H1 (cell line): ENCODE measurements around the gene FAM131A. TPM values are rescaled to one million over a fixed set of nuclear protein-coding genes. Genes with fewer than 3 reads are reported as not detected.

Source experiments
- CTCF ChIA-PET: fragments of 300-600 bp; sonication (Branson Sonifier 250); formaldehyde crosslinking; loops from one replicate; lab custom pipeline; 2021; ENCODE audit not compliant: partially characterized antibody; lab: Charles Lee
- POLR2A ChIA-PET: fragments of 300-600 bp; sonication (Branson Sonifier 250); formaldehyde crosslinking; loops from one replicate; lab custom pipeline; 2021; ENCODE audit warnings: inconsistent platforms; ENCODE audit not compliant: partially characterized antibody; lab: Charles Lee
- DNase-seq, 2 experiments: peaks; one replicate each; pipeline versions ENCODE4 v3.0.0 to v3.0.0-alpha.2; 2010 to 2022; ENCODE audit warnings: low spot score in 2 of 2, low read depth in 1 of 2, mixed read lengths in 1 of 2
- FAIRE-seq: peaks from 2 replicates; lab custom pipeline; 2011; peaks lifted over from hg19 to GRCh38; lab: Jason Lieb, UNC
- H2AFZ ChIP-seq: 2 replicates; pipeline ENCODE4 v1.8.1; 2012; ENCODE audit warnings: low read length, inconsistent platforms
- H2AK5ac ChIP-seq: 2 replicates; pipeline ENCODE4 v1.6.1; 2013; ENCODE audit warnings: low read depth, low read length
- H2BK120ac ChIP-seq: replicated peaks from 2 replicates; pipeline ENCODE3; 2013; ENCODE audit warnings: low read depth, low read length, inconsistent platforms
- H2BK12ac ChIP-seq: 2 replicates; pipeline ENCODE4 v1.6.1; 2013; ENCODE audit warnings: low read depth, low read length
- H2BK15ac ChIP-seq: 2 replicates; pipeline ENCODE4 v1.6.1; 2013; ENCODE audit warnings: low read length
- H2BK20ac ChIP-seq: 2 replicates; pipeline ENCODE4 v1.6.1; 2013; ENCODE audit warnings: low read length
- H2BK5ac ChIP-seq: 2 replicates; pipeline ENCODE4 v1.6.1; 2013; ENCODE audit warnings: low read depth, low read length
- H3K14ac ChIP-seq: 2 replicates; pipeline ENCODE4 v1.6.1; 2013; ENCODE audit warnings: inconsistent platforms; ENCODE audit not compliant: insufficient read length
- H3K18ac ChIP-seq: 2 replicates; pipeline ENCODE4 v1.6.1; 2013; ENCODE audit warnings: low read length; ENCODE audit errors: extremely low read depth
- H3K23ac ChIP-seq: 2 replicates; pipeline ENCODE4 v1.6.1; 2013; ENCODE audit warnings: inconsistent platforms; ENCODE audit not compliant: insufficient read length
- H3K23me2 ChIP-seq: 2 replicates; pipeline ENCODE4 v1.6.1; 2013; ENCODE audit warnings: low read depth, low read length
- H3K27ac ChIP-seq: 2 replicates; pipeline ENCODE4 v1.6.1; 2011; ENCODE audit warnings: low read depth, low read length, inconsistent platforms
- H3K27me3 ChIP-seq, 4 experiments: replicated peaks in 1 of 4; 1 replicate in 1 of 4; 2 replicates in 3 of 4; pipeline versions ENCODE4 v1.6.1 to v1.8.1; 2011 to 2013; ENCODE audit warnings: low read length in 3 of 4, mild to moderate bottlenecking in 3 of 4, inconsistent platforms in 2 of 4, mixed read lengths in 2 of 4, moderate library complexity in 1 of 4; ENCODE audit not compliant: control insufficient read depth in 3 of 4, insufficient read depth in 3 of 4; ENCODE audit errors: extremely low read depth in 1 of 4
- H3K36me3 ChIP-seq, 4 experiments: 2 replicates each; pipeline versions ENCODE4 v1.6.1 to v1.8.1; 2011 to 2013; ENCODE audit warnings: mild to moderate bottlenecking in 4 of 4, low read length in 3 of 4, moderate library complexity in 2 of 4, control low read depth in 1 of 4, inconsistent platforms in 1 of 4; ENCODE audit not compliant: insufficient read depth in 4 of 4, control insufficient read depth in 2 of 4
- H3K4ac ChIP-seq: replicated peaks from 2 replicates; pipeline ENCODE3; 2013; ENCODE audit warnings: low read length, low read depth, mixed read lengths, inconsistent platforms; ENCODE audit not compliant: insufficient read length
- H3K4me1 ChIP-seq, 4 experiments: replicated peaks in 1 of 4; 1 replicate in 1 of 4; 2 replicates in 3 of 4; pipeline versions ENCODE4 v1.6.1 to v1.8.1; 2011 to 2013; ENCODE audit warnings: low read length in 3 of 4, inconsistent platforms in 2 of 4, mixed read lengths in 1 of 4; ENCODE audit not compliant: insufficient read depth in 4 of 4, control insufficient read depth in 3 of 4
- H3K4me2 ChIP-seq, 2 experiments: 2 replicates each; pipeline versions ENCODE4 v1.6.1 to v1.8.1; 2011 to 2013; ENCODE audit warnings: low read depth in 2 of 2, low read length in 2 of 2, control low read depth in 1 of 2, inconsistent platforms in 1 of 2, mild to moderate bottlenecking in 1 of 2; ENCODE audit not compliant: insufficient read depth in 1 of 2
- H3K4me3 ChIP-seq, 4 experiments: fragments of 200-600, 300-600 bp in 1 of 4; sonication (generic), shearing (Covaris generic), sonication (Bioruptor Twin) in 1 of 4; 2 replicates each; pipeline versions ENCODE4 v1.5.1 to v1.8.1; 2011 to 2016; ENCODE audit warnings: low read length in 4 of 4, low read depth in 3 of 4, control low read depth in 2 of 4, inconsistent platforms in 2 of 4, mild to moderate bottlenecking in 2 of 4, mixed read lengths in 1 of 4, moderate library complexity in 1 of 4; ENCODE audit not compliant: insufficient read depth in 2 of 4; ENCODE audit errors: extremely low read depth in 1 of 4
- H3K56ac ChIP-seq: replicated peaks from 2 replicates; pipeline ENCODE3; 2013; ENCODE audit warnings: low read depth, mild to moderate bottlenecking, mixed read lengths, low read length, inconsistent platforms; ENCODE audit not compliant: insufficient read length
- H3K79me1 ChIP-seq: 2 replicates; pipeline ENCODE4 v1.6.1; 2013; ENCODE audit warnings: low read depth, low read length, control low read depth
- H3K79me2 ChIP-seq, 2 experiments: 2 replicates each; pipeline versions ENCODE4 v1.6.1 to v1.8.1; 2012 to 2013; ENCODE audit warnings: low read length in 2 of 2, mild to moderate bottlenecking in 2 of 2, inconsistent platforms in 1 of 2; ENCODE audit not compliant: insufficient read depth in 2 of 2, control insufficient read depth in 1 of 2
- H3K9ac ChIP-seq, 4 experiments: replicated peaks in 1 of 4; 1 replicate in 1 of 4; 2 replicates in 3 of 4; pipeline versions ENCODE4 v1.6.1 to v1.8.1; 2011 to 2013; ENCODE audit warnings: low read depth in 3 of 4, low read length in 3 of 4, control low read depth in 2 of 4, mild to moderate bottlenecking in 2 of 4, moderate library complexity in 2 of 4, inconsistent platforms in 1 of 4; ENCODE audit errors: extremely low read depth in 1 of 4
- H3K9me3 ChIP-seq, 2 experiments: 2 replicates each; pipeline versions ENCODE4 v1.6.1 to v1.8.1; 2012 to 2013; ENCODE audit warnings: mild to moderate bottlenecking in 2 of 2, moderate library complexity in 2 of 2, control low read depth in 1 of 2, inconsistent platforms in 1 of 2, low read depth in 1 of 2, low read length in 1 of 2, mixed read lengths in 1 of 2; ENCODE audit not compliant: insufficient read depth in 2 of 2
- H4K20me1 ChIP-seq, 2 experiments: replicated peaks in 1 of 2; 2 replicates each; pipeline versions ENCODE3 to v1.8.1; 2011 to 2013; ENCODE audit warnings: inconsistent platforms in 2 of 2, low read length in 2 of 2, mild to moderate bottlenecking in 1 of 2; ENCODE audit not compliant: insufficient read depth in 2 of 2, control insufficient read depth in 1 of 2
- H4K5ac ChIP-seq: 2 replicates; pipeline ENCODE4 v1.6.1; 2013; ENCODE audit warnings: low read length, low read depth, mixed read lengths, inconsistent platforms; ENCODE audit not compliant: insufficient read length
- H4K8ac ChIP-seq: 2 replicates; pipeline ENCODE4 v1.8.0; 2013; ENCODE audit warnings: mild to moderate bottlenecking, moderate library complexity, low read length, inconsistent platforms; ENCODE audit not compliant: insufficient read depth; ENCODE audit errors: extremely low read depth
- H4K91ac ChIP-seq: replicated peaks from 2 replicates; pipeline ENCODE3; 2013; ENCODE audit warnings: low read length, mixed read lengths, inconsistent platforms; ENCODE audit not compliant: insufficient read length
- BCL11A ChIP-seq, 2 experiments: IDR thresholded peaks; one replicate each; pipeline ENCODE4 v1.6.1; 2011; ENCODE audit warnings: low read depth in 2 of 2, low read length in 2 of 2, mild to moderate bottlenecking in 2 of 2
- GABPA ChIP-seq: IDR thresholded peaks from 2 replicates; pipeline ENCODE4 v1.6.1; 2011; ENCODE audit warnings: mild to moderate bottlenecking, low read length, moderate library complexity, borderline replicate concordance; ENCODE audit not compliant: insufficient read depth
- JUN ChIP-seq: IDR thresholded peaks from 2 replicates; pipeline ENCODE4 v1.6.1; 2011; ENCODE audit warnings: low read depth, mild to moderate bottlenecking, improper control_type of control experiment, low read length
- WGBS, 2 experiments: shearing (Covaris generic) in 1 of 2; methylation state at CpG; one replicate each; pipeline versions ENCODE4 v1.1.6 to v1.1.7; 2013 to 2015; ENCODE audit warnings: low lambda C conversion rate in 2 of 2, mixed read lengths in 2 of 2, inconsistent platforms in 1 of 2, low coverage in 1 of 2, missing lambda C conversion rate in 1 of 2; ENCODE audit not compliant: insufficient replicate concordance in 2 of 2, insufficient coverage in 1 of 2, insufficient read length in 1 of 2; ENCODE audit errors: extremely low coverage in 1 of 2, missing lambda C conversion rate in 1 of 2; 5-methylcytosine and 5-hydroxymethylcytosine counted together
- polyA plus RNA-seq, 7 experiments: library from polyadenylated mRNA; depleted of rRNA in 3 of 7; stranded (reverse) in 5 of 7; unstranded in 2 of 7; fragments of >200 nt in 5 of 7; fragments of 200-250 nt in 2 of 7; gene quantifications; 1 replicate in 5 of 7; 2 replicates in 1 of 7; 4 replicates in 1 of 7; pipeline versions ENCODE4 v1.2.1 to v1.2.3, GENCODE V29; 2011 to 2013; ENCODE audit warnings: missing spikeins in 2 of 7, mixed read lengths in 2 of 7
- total RNA-seq: library from RNA; stranded (reverse); fragmentation: NEBNext Ultra II Directional; extraction: Animal tissue kit (Norgen Biotek cat#: 25700); gene quantifications from 2 replicates; pipeline ENCODE4 v1.2.1, GENCODE V29; 2021

FAM131A gene
- total and polyA plus RNA-seq, 2 of the 8 experiments (the other 6 are each of a cell fraction or from before 2014, with no cell fraction given): 16.0 to 21.9 TPM

GRCh38 chr3:184348057-184348382, 10.6 kb downstream of the FAM131A start:
- FAIRE-seq: no peak
- peaks cover 2 to 10% of the 10 kb centered on the region in 2 experiments for H4K20me1 ChIP-seq
- TF ChIP-seq JUN: no peak
- no peak for TF ChIP-seq GABPA
- no peak for TF ChIP-seq BCL11A (IDR thresholded peaks at IDR 0.05; ENCODE audit: low read depth in 2 of 2, low read length in 2 of 2)
- no peak overlapping the region for H2BK5ac ChIP-seq
- WGBS, 2 experiments: 96% methylated on average over 4 of the region's 4 CpGs; no CpG with 5 or more reads in 1 of the 2 experiments
- H2BK20ac ChIP-seq: no peak overlapping the region
- H3K23ac ChIP-seq: no peak overlapping the region
- H3K14ac ChIP-seq: no peak overlapping the region
- no peak for DNase-seq
- no peak overlapping the region for H2BK12ac ChIP-seq
- H3K56ac ChIP-seq: no peak overlapping the region
- no peak overlapping the region for H4K91ac ChIP-seq
- CTCF ChIA-PET: interaction anchor here (1.0 to 1.6 kb wide), 6 partner anchors 10 to 427 kb away, joined by 3 to 9 read pairs (median 4); partner anchors contain the start of genes CHRD and FAM131A
- no peak overlapping the region for H3K4me2 ChIP-seq
- H2AFZ ChIP-seq: no peak overlapping the region
- no peak overlapping the region for H3K18ac ChIP-seq
- H3K4me3 ChIP-seq: no peak overlapping the region
- H3K79me1 ChIP-seq: no peaks in the 10 kb centered on the region; the same call in 1 of the 2 replicates
- H2AK5ac ChIP-seq: no peak overlapping the region
- POLR2A ChIA-PET: interaction anchor here (0.8 to 3.2 kb wide), 12 partner anchors 10 to 33 kb away, joined by 3 to 23 read pairs (median 4); partner anchors contain the start of gene FAM131A
- H3K27me3 ChIP-seq: no peaks in the 10 kb centered on the region
- H3K4me1 ChIP-seq: peaks cover 0 to 13% (median 10%) of the 10 kb centered on the region in 4 experiments; a peak in 6 of 7 replicates
- no peak overlapping the region for H3K27ac ChIP-seq
- no peaks in the 10 kb centered on the region for H3K23me2 ChIP-seq
- H3K9ac ChIP-seq: no peak overlapping the region
- no peak overlapping the region for H4K8ac ChIP-seq
- no peak overlapping the region for H4K5ac ChIP-seq
- H3K79me2 ChIP-seq: no peaks in the 10 kb centered on the region
- H3K9me3 ChIP-seq: no peaks in the 10 kb centered on the region
- H2BK120ac ChIP-seq: no peak overlapping the region
- peaks cover 2 to 19% (median 10%) of the 10 kb centered on the region in 4 experiments; a peak in 7 of 8 replicates for H3K36me3 ChIP-seq
- no peak overlapping the region for H2BK15ac ChIP-seq
- no peak overlapping the region for H3K4ac ChIP-seq
